Liver (tissue), 9 donors: Measurements from ENCODE around the gene RNF217. TPM values are rescaled to one million over a fixed set of nuclear protein-coding genes. Genes with fewer than 3 reads are reported as not detected.

Experiments used
- DNase-seq: peaks from one replicate; pipeline ENCODE4 v3.0.0-alpha.2; 2017; ENCODE audit warnings: low spot score
- H3K27ac ChIP-seq, 2 donors: one replicate each; pipeline ENCODE4 v1.7.0; 2013; ENCODE audit warnings: inconsistent platforms in 2 of 2, low read length in 2 of 2, control low read depth in 1 of 2, low read depth in 1 of 2, mild to moderate bottlenecking in 1 of 2
- H3K27me3 ChIP-seq, 4 donors: one replicate each; pipeline versions ENCODE4 v1.6.1 to v1.7.0; 2013; ENCODE audit warnings: low read length in 3 of 4, inconsistent platforms in 1 of 4, mild to moderate bottlenecking in 1 of 4, moderate library complexity in 1 of 4; ENCODE audit not compliant: control insufficient read depth in 4 of 4, insufficient read depth in 4 of 4
- H3K36me3 ChIP-seq, 4 donors: one replicate each; pipeline versions ENCODE4 v1.6.1 to v1.7.0; 2013; ENCODE audit warnings: low read length in 3 of 4, mild to moderate bottlenecking in 3 of 4, low read depth in 1 of 4, moderate library complexity in 1 of 4; ENCODE audit not compliant: control insufficient read depth in 4 of 4, insufficient read depth in 3 of 4
- H3K4me1 ChIP-seq, 4 donors: one replicate each; pipeline versions ENCODE4 v1.6.1 to v1.7.0; 2013; ENCODE audit warnings: low read length in 3 of 4, mild to moderate bottlenecking in 3 of 4, moderate library complexity in 1 of 4; ENCODE audit not compliant: control insufficient read depth in 4 of 4, insufficient read depth in 4 of 4
- H3K4me3 ChIP-seq, 3 donors: one replicate each; pipeline versions ENCODE4 v1.6.1 to v1.7.0; 2013; ENCODE audit warnings: low read length in 3 of 3, control low read depth in 1 of 3, low read depth in 1 of 3, mild to moderate bottlenecking in 1 of 3
- H3K9ac ChIP-seq, 2 donors: one replicate each; pipeline ENCODE4 v1.7.0; 2013; ENCODE audit warnings: low read length in 2 of 2, mild to moderate bottlenecking in 2 of 2, moderate library complexity in 2 of 2, control low read depth in 1 of 2, low read depth in 1 of 2
- H3K9me3 ChIP-seq, 4 donors: one replicate each; pipeline versions ENCODE4 v1.6.1 to v1.7.0; 2013; ENCODE audit warnings: low read length in 3 of 4; ENCODE audit not compliant: control insufficient read depth in 4 of 4
- EGR1 ChIP-seq, 2 donors: IDR thresholded peaks; 2 replicates each; pipeline ENCODE4 v1.6.1; 2016 to 2018; ENCODE audit warnings: antibody characterized with exemption in 2 of 2, low read depth in 2 of 2
- FOXA1 ChIP-seq: IDR thresholded peaks from 2 replicates; pipeline ENCODE4 v1.6.1; 2016; ENCODE audit warnings: antibody characterized with exemption
- FOXA2 ChIP-seq: IDR thresholded peaks from 2 replicates; pipeline ENCODE4 v1.6.1; 2016; ENCODE audit warnings: antibody characterized with exemption
- HNF4A ChIP-seq, 2 donors: conservative IDR thresholded peaks; 2 replicates each; pipeline ENCODE4 v1.6.1; 2016; ENCODE audit warnings: antibody characterized with exemption in 2 of 2, mild to moderate bottlenecking in 2 of 2
- HNF4G ChIP-seq: IDR thresholded peaks from 2 replicates; pipeline ENCODE4 v1.6.1; 2016; ENCODE audit warnings: antibody characterized with exemption
- RXRA ChIP-seq, 2 donors: IDR thresholded peaks; 2 replicates each; pipeline ENCODE4 v1.6.1; 2017 to 2018; ENCODE audit warnings: antibody characterized with exemption in 2 of 2, mild to moderate bottlenecking in 1 of 2
- SP1 ChIP-seq: IDR thresholded peaks from 2 replicates; pipeline ENCODE4 v1.6.1; 2018; ENCODE audit warnings: antibody characterized with exemption, mild to moderate bottlenecking
- YY1 ChIP-seq: IDR thresholded peaks from 2 replicates; pipeline ENCODE4 v1.6.1; 2016; ENCODE audit warnings: antibody characterized with exemption, mild to moderate bottlenecking
- WGBS: extraction: QIAGEN DNeasy Blood & Tissue Kit; methylation state at CpG from one replicate; pipeline ENCODE4 v1.1.7; 2013; 5-methylcytosine and 5-hydroxymethylcytosine counted together
- polyA plus RNA-seq, 2 donors: library from polyadenylated mRNA; stranded (reverse) in 1 of 2; unstranded in 1 of 2; fragments of 200-250 nt in 1 of 2; fragments of >200 nt in 1 of 2; fragmentation: Nextera tagmentation in 1 of 2; extraction: Ambion mirVana in 1 of 2; gene quantifications; one replicate each; pipeline versions ENCODE4 v1.2.1 to v1.2.3, GENCODE V29; 2013 to 2015
- total RNA-seq, 2 donors: library from RNA; depleted of rRNA; stranded (reverse); fragments of >200 nt; gene quantifications; one replicate each; pipeline ENCODE4 v1.2.3, GENCODE V29; 2014
- TF ChIP-seq, protein P1 (sequence below): IDR thresholded peaks from 2 replicates; pipeline ENCODE4 v1.6.1; 2016; ENCODE audit warnings: antibody characterized with exemption
- TF ChIP-seq, protein P2 (sequence below): IDR thresholded peaks from 2 replicates; pipeline ENCODE4 v1.6.1; 2016; ENCODE audit warnings: antibody characterized with exemption
- TF ChIP-seq, protein P3 (sequence below): IDR thresholded peaks from 2 replicates; pipeline ENCODE4 v1.6.1; 2016; ENCODE audit warnings: antibody characterized with exemption, mild to moderate bottlenecking
- TF ChIP-seq, protein P4 (sequence below): fragments of 150-350 bp; IDR thresholded peaks from 2 replicates; pipeline ENCODE4 v1.5.1; 2017; ENCODE audit warnings: improper control_type of control experiment, low read depth, low read length; ENCODE audit not compliant: missing input control
- donor health status: healthy.
- donor health status: healthy.
- donor health status: healthy.
- donor health status: healthy.
- donor health status: healthy.

RNF217 gene
- total and polyA plus RNA-seq, 4 donors, result 2.3 to 18.3 (median 4.1) TPM

DNA sequence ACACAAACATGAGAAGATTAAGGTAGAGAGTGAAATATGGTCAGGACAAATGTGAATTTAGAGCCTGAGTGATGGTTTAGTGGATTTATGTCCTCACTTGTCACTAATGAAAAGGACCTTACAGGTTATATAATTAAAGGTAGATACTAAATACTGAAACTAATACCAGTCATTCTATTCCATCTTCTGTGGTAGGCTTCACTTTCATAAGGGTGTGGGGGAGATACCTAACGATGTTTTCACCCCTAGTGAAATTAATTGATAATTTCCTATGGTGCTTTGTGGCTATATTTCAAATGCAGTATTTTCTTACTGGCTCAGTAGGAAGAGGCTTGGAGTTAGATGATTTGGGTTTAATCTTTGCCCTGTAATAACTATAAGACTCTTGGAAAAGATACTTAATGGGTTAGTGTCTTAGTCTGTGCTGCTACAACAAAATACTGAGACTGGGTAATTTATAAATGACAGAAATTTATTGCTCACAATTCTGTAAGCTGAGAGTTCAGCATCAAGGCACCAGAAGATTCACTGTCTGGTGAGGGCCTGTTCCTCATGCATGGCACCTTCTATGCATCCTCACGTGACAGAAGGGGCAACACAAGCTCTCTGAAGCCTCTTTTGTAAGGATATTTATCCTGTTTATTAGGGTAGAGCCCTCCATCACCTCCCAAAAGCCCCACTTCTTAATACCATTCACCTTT, 21.3 kb downstream of the RNF217 start:
- H3K36me3 ChIP-seq, result peaks cover 0 to 7% (median 4%) of the 10 kb centered on the region in 4 donors
- DNase-seq, result no peak
- H3K4me1 ChIP-seq, result peaks cover 0 to 3% (median under 1%) of the 10 kb centered on the region in 4 donors
- 90% methylated on average over 2 of the region's 2 CpGs for WGBS
- H3K27me3 ChIP-seq, result no peaks in the 10 kb centered on the region
- H3K27ac ChIP-seq, result no peak overlapping the region
- TF ChIP-seq FOXA2 (no peak), EGR1 (IDR thresholded peaks at IDR 0.05; ENCODE audit: low read depth in 2 of 2) (no peak), SP1 (no peak), YY1 (no peak), RXRA (IDR thresholded peaks at IDR 0.05) (no peak), FOXA1 (no peak)
- TF ChIP-seq, protein P1, sequence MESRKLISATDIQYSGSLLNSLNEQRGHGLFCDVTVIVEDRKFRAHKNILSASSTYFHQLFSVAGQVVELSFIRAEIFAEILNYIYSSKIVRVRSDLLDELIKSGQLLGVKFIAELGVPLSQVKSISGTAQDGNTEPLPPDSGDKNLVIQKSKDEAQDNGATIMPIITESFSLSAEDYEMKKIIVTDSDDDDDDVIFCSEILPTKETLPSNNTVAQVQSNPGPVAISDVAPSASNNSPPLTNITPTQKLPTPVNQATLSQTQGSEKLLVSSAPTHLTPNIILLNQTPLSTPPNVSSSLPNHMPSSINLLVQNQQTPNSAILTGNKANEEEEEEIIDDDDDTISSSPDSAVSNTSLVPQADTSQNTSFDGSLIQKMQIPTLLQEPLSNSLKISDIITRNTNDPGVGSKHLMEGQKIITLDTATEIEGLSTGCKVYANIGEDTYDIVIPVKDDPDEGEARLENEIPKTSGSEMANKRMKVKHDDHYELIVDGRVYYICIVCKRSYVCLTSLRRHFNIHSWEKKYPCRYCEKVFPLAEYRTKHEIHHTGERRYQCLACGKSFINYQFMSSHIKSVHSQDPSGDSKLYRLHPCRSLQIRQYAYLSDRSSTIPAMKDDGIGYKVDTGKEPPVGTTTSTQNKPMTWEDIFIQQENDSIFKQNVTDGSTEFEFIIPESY, result no peak
- TF ChIP-seq, protein P2, sequence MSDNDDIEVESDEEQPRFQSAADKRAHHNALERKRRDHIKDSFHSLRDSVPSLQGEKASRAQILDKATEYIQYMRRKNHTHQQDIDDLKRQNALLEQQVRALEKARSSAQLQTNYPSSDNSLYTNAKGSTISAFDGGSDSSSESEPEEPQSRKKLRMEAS, result no peak
- H3K9ac ChIP-seq, result no peak overlapping the region
- peaks cover 3 to 8% (median 7%) of the 10 kb centered on the region in 4 donors for H3K9me3 ChIP-seq
- H3K4me3 ChIP-seq, result no peak overlapping the region

DNA sequence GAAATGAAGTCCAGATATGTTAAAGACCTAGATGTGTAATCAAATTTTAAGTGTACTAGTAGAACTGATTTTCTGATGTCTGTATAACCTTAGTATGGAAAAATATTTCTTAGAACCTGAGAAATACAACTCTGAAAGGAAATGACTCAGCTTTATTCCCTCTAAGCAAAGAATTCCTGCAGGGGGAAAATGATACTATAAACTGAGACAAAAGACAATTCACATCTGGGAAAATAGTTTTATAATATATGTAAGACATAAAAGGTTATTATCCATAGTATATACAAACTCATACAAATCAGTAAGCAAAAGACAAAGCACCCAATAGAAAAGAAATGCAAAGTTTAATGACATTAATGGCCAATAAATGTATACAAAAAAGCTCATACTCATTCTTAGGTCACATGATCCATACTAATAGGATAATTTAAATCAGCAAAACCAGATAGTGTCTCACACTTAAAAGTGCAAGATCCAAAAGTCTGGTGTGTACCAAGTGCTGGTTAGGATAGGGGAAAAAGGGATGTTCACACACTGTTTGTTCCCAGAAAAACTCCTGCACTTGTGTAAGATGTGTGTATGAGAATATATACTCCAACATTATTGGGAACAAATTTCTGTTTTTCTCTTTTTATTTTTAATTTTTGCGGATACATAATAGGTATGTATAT, 22.6 kb downstream of the RNF217 start:
- no peak for DNase-seq
- 99% methylated on average over 1 of the region's 1 CpG for WGBS
- TF ChIP-seq, protein P3, sequence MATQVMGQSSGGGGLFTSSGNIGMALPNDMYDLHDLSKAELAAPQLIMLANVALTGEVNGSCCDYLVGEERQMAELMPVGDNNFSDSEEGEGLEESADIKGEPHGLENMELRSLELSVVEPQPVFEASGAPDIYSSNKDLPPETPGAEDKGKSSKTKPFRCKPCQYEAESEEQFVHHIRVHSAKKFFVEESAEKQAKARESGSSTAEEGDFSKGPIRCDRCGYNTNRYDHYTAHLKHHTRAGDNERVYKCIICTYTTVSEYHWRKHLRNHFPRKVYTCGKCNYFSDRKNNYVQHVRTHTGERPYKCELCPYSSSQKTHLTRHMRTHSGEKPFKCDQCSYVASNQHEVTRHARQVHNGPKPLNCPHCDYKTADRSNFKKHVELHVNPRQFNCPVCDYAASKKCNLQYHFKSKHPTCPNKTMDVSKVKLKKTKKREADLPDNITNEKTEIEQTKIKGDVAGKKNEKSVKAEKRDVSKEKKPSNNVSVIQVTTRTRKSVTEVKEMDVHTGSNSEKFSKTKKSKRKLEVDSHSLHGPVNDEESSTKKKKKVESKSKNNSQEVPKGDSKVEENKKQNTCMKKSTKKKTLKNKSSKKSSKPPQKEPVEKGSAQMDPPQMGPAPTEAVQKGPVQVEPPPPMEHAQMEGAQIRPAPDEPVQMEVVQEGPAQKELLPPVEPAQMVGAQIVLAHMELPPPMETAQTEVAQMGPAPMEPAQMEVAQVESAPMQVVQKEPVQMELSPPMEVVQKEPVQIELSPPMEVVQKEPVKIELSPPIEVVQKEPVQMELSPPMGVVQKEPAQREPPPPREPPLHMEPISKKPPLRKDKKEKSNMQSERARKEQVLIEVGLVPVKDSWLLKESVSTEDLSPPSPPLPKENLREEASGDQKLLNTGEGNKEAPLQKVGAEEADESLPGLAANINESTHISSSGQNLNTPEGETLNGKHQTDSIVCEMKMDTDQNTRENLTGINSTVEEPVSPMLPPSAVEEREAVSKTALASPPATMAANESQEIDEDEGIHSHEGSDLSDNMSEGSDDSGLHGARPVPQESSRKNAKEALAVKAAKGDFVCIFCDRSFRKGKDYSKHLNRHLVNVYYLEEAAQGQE, result no peak
- TF ChIP-seq HNF4G (no peak), HNF4A (conservative IDR thresholded peaks at IDR 0.05) (no peak), FOXA1 (no peak)
- TF ChIP-seq, protein P4, sequence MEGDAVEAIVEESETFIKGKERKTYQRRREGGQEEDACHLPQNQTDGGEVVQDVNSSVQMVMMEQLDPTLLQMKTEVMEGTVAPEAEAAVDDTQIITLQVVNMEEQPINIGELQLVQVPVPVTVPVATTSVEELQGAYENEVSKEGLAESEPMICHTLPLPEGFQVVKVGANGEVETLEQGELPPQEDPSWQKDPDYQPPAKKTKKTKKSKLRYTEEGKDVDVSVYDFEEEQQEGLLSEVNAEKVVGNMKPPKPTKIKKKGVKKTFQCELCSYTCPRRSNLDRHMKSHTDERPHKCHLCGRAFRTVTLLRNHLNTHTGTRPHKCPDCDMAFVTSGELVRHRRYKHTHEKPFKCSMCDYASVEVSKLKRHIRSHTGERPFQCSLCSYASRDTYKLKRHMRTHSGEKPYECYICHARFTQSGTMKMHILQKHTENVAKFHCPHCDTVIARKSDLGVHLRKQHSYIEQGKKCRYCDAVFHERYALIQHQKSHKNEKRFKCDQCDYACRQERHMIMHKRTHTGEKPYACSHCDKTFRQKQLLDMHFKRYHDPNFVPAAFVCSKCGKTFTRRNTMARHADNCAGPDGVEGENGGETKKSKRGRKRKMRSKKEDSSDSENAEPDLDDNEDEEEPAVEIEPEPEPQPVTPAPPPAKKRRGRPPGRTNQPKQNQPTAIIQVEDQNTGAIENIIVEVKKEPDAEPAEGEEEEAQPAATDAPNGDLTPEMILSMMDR, result no peak
- TF ChIP-seq, protein P1, result no peak
- no peaks in the 10 kb centered on the region for H3K9me3 ChIP-seq
- no peak overlapping the region for H3K9ac ChIP-seq
- H3K27ac ChIP-seq, result no peak overlapping the region
- H3K27me3 ChIP-seq, result no peaks in the 10 kb centered on the region
- peaks cover 0 to 3% (median under 1%) of the 10 kb centered on the region in 4 donors for H3K4me1 ChIP-seq
- H3K36me3 ChIP-seq, result no peaks in the 10 kb centered on the region
- no peak overlapping the region for H3K4me3 ChIP-seq
